Lung (tissue), 12 donors: ENCODE results near the gene SLC2A6. TPM values are rescaled to one million over a fixed set of nuclear protein-coding genes. Genes with fewer than 3 reads are reported as not detected.

Experiments used
- ATAC-seq: fragments of 200-7000 bp; cut with Tn5 transposase; one replicate; pipeline ENCODE4 v1.9.1; 2020; ENCODE audit warnings: moderate number of reproducible peaks; ENCODE audit not compliant: insufficient read depth, low FRiP score
- DNase-seq, 3 donors: peaks; one replicate each; pipeline ENCODE4 v3.0.0-alpha.2; 2013 to 2017
- H3K27ac ChIP-seq, 2 donors: one replicate each; pipeline ENCODE4 v1.5.1; 2013; ENCODE audit warnings: mild to moderate bottlenecking in 2 of 2, moderate library complexity in 2 of 2, control low read depth in 1 of 2, inconsistent platforms in 1 of 2, low read depth in 1 of 2, low read length in 1 of 2
- H3K27me3 ChIP-seq, 3 donors: one replicate each; pipeline ENCODE4 v1.5.1; 2013; ENCODE audit warnings: low read length in 2 of 3; ENCODE audit not compliant: control insufficient read depth in 3 of 3, insufficient read depth in 3 of 3
- H3K36me3 ChIP-seq, 4 donors: one replicate each; pipeline ENCODE4 v1.5.1; 2013; ENCODE audit warnings: low read length in 4 of 4, mild to moderate bottlenecking in 1 of 4, moderate library complexity in 1 of 4; ENCODE audit not compliant: control insufficient read depth in 4 of 4, insufficient read depth in 4 of 4
- H3K4me1 ChIP-seq, 5 donors: one replicate each; pipeline ENCODE4 v1.5.1; 2013; ENCODE audit warnings: low read length in 5 of 5, mild to moderate bottlenecking in 2 of 5, moderate library complexity in 1 of 5; ENCODE audit not compliant: control insufficient read depth in 5 of 5, insufficient read depth in 5 of 5
- H3K4me3 ChIP-seq: one replicate; pipeline ENCODE4 v1.5.1; 2013; ENCODE audit warnings: mild to moderate bottlenecking, control low read depth, moderate library complexity
- H3K9ac ChIP-seq, 2 donors: one replicate each; pipeline ENCODE4 v1.5.1; 2013; ENCODE audit warnings: low read length in 2 of 2, control low read depth in 1 of 2; ENCODE audit not compliant: insufficient read depth in 1 of 2
- H3K9me3 ChIP-seq, 4 donors: one replicate each; pipeline ENCODE4 v1.5.1; 2013; ENCODE audit warnings: low read length in 3 of 4, mild to moderate bottlenecking in 1 of 4, moderate library complexity in 1 of 4; ENCODE audit not compliant: control insufficient read depth in 4 of 4, insufficient read depth in 3 of 4
- CTCF ChIP-seq: IDR thresholded peaks from 2 replicates; pipeline ENCODE4 v1.5.1; 2012; ENCODE audit warnings: mild to moderate bottlenecking; ENCODE audit errors: control extremely low read depth, extremely low read depth
- WGBS, 2 donors: extraction: QIAGEN DNeasy Blood & Tissue Kit; methylation state at CpG; one replicate each; pipeline ENCODE4 v1.1.7; 2013; 5-methylcytosine and 5-hydroxymethylcytosine counted together
- polyA plus RNA-seq, 2 donors: library from polyadenylated mRNA; stranded (reverse); fragments of 200-250 nt; gene quantifications; one replicate each; pipeline ENCODE4 v1.2.1, GENCODE V29; 2013
- total RNA-seq, 2 donors: library from RNA; depleted of rRNA in 1 of 2; stranded (reverse); fragments of >200 nt in 1 of 2; gene quantifications; one replicate each; pipeline ENCODE4 v1.2.1, GENCODE V29; 2014 to 2021
- donor health status: control.
- donor health status: control.
- donor health status: Bipolar disorder and iron deficiency.
- donor health status: healthy.
- donor health status: DM: yes; HTN: yes; CAD: no.

Gene SLC2A6
- total and polyA plus RNA-seq, 4 donors: 8.4 to 49.6 (median 18.5) TPM

- Histone ChIP-seq H3K27ac (no peak overlapping the region), H3K9ac (no peak overlapping the region), H3K36me3 (peaks cover 0 to 11% (median 0%) of the 10 kb centered on the region in 4 donors), H3K27me3 (peaks cover 0 to 5% (median 0%) of the 10 kb centered on the region in 3 donors), H3K4me1 (peaks cover 0 to 12% (median 0%) of the 10 kb centered on the region in 5 donors), H3K9me3 (no peaks in the 10 kb centered on the region), H3K4me3 (no peak overlapping the region)
- no peak for ATAC-seq
- no peak for TF ChIP-seq CTCF
- no peak for DNase-seq
- WGBS, 2 donors: 82 to 90% methylated on average over 27 of the region's 27 CpGs
Measured at GRCh38 chr9:133475292-133476012, 3.4 kb downstream of the SLC2A6 start.

DNA sequence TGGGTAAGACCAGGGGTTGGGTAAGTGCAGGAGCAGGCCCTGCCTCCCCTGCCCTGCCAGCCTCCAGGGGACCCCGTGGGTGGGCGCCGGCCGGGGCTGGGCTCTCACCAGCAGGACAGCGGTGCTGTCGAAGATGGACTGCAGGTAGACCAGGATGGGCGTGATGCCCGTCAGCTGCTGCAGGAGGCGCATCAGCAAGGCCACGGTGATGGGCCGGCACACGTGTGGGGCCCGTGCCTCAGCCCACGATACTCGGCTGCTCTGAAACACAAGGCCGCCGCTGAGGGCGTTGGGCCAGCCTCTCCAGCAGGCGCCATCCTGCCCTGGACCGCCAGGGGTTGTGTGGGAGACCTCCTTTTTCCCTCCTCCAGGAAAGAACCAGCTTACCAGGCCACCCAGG is 4.0 kb downstream of the SLC2A6 start:
- no peak for TF ChIP-seq CTCF
- H3K36me3 ChIP-seq: peaks cover 0 to 11% (median 0%) of the 10 kb centered on the region in 4 donors
- ATAC-seq (no peak), DNase-seq (no peak)
- no peak overlapping the region for H3K9ac ChIP-seq
- H3K9me3 ChIP-seq: no peaks in the 10 kb centered on the region
- H3K27ac ChIP-seq: no peak overlapping the region
- H3K4me1 ChIP-seq: peaks cover 0 to 12% (median 0%) of the 10 kb centered on the region in 5 donors
- whole genome bisulfite sequencing, 2 donors: 68 to 80% methylated on average over 19 to 20 of the region's 20 CpGs
- peaks cover 0 to 3% (median 0%) of the 10 kb centered on the region in 3 donors for H3K27me3 ChIP-seq
- no peak overlapping the region for H3K4me3 ChIP-seq

GRCh38 chr9:133474215-133474614 is 4.7 kb downstream of the SLC2A6 start:
- peaks cover 0 to 10% (median 0%) of the 10 kb centered on the region in 5 donors for H3K4me1 ChIP-seq
- no peak overlapping the region for H3K4me3 ChIP-seq
- no peak for TF ChIP-seq CTCF
- H3K9me3 ChIP-seq: no peaks in the 10 kb centered on the region
- H3K36me3 ChIP-seq: peaks cover 0 to 13% (median 0%) of the 10 kb centered on the region in 4 donors
- no peak overlapping the region for H3K9ac ChIP-seq
- H3K27ac ChIP-seq: no peak overlapping the region
- no peaks in the 10 kb centered on the region for H3K27me3 ChIP-seq
- no peak for DNase-seq
- 37 to 65% methylated on average over 5 of the region's 5 CpGs for WGBS, 2 donors
- ATAC-seq: no peak
